NCI-H1694 (cell line): ENCODE measurements around the gene WDFY1.

Source experiments
- DNase-seq: peaks from one replicate; lab custom pipeline; 2025; lab: John Stamatoyannopoulos, UW

The WDFY1 gene

GRCh38 chr2:223856584-223856983, 88.6 kb downstream of the WDFY1 start:
- DNase-seq = no peak

GRCh38 chr2:223856021-223856420, 89.1 kb downstream of the WDFY1 start:
- DNase-seq = no peak

- DNase-seq = no peak
Measured at GRCh38 chr2:223855426-223855825, 89.7 kb downstream of the WDFY1 start.

GRCh38 chr2:223854741-223855140, 90.4 kb downstream of the WDFY1 start:
- no peak for DNase-seq

GRCh38 chr2:223853425-223853837, 91.7 kb downstream of the WDFY1 start:
- DNase-seq = no peak

GRCh38 chr2:223852281-223852795, 92.8 kb downstream of the WDFY1 start:
- no peak for DNase-seq

- DNase-seq = no peak
Measured at GRCh38 chr2:223847410-223847809, 97.7 kb downstream of the WDFY1 start.

- DNase-seq = no peak
Measured at GRCh38 chr2:223846515-223846914, 98.6 kb downstream of the WDFY1 start.

- no peak for DNase-seq
Measured at GRCh38 chr2:223841436-223842190, 103.5 kb downstream of the WDFY1 start.

GRCh38 chr2:223837287-223838061, 107.7 kb downstream of the WDFY1 start, which contains the start of gene AP1S3:
Gene AP1S3 (minus strand): TSS chr2:223837582. CDS start chr2:223837450, 132 bp downstream.
- peak; percentile 53 for DNase-seq

- DNase-seq = no peak
Measured at GRCh38 chr2:223835701-223836532, 109.2 kb downstream of the WDFY1 start.

- DNase-seq = no peak
Measured at GRCh38 chr2:223834431-223834830, 110.7 kb downstream of the WDFY1 start.

GRCh38 chr2:223832241-223832903, 112.8 kb downstream of the WDFY1 start:
- DNase-seq = no peak

GRCh38 chr2:223829128-223829527, 116.0 kb downstream of the WDFY1 start:
- DNase-seq = no peak

GRCh38 chr2:223828314-223828713, 116.8 kb downstream of the WDFY1 start:
- no peak for DNase-seq

GRCh38 chr2:223826995-223827394, 118.1 kb downstream of the WDFY1 start:
- DNase-seq = no peak
